Measurements from ENCODE around the gene IARS1.

The IARS1 gene

DNA sequence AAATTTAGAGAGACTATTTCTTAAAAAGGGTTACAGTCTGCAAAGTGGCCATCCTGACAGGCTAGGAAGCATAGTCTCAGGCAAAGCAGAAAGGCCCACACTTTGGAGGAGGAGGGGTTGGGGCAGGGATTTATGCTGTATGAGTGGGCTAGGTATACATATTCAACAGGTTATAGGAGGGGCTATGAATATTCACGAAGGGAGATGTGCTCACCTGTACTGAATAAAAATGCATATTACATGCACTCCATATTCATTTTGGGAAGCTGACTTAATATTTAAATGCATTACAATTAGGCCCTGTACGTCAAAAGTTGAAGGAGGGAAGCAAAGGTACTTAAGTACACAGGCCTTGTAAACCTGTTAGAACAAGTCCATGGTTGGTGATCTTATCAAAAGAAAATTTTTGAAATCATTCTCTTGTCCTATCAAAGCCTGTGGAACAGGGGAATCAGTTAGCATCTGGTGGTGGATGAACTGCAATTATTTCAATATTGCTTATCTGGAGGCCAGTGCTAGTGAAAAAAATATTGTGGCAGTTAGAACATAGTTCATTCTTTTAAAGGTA lies 33.9 kb upstream of the IARS1 start:
- H3K9me2 ChIP-seq (replicated peaks; ENCODE audit: control insufficient read depth, low read length) = no peaks in the 10 kb centered on the region
- H3K36me3 ChIP-seq (ENCODE audit: control insufficient read depth, low read length) = peaks cover 29% of the 10 kb centered on the region
- H3K27ac ChIP-seq (ENCODE audit: low read depth, low read length) = no peak overlapping the region
- H3K4me1 ChIP-seq (ENCODE audit: control insufficient read depth, low read length) = peaks cover 27% of the 10 kb centered on the region
- no peaks in the 10 kb centered on the region for H4K20me1 ChIP-seq (ENCODE audit: control insufficient read depth, insufficient read depth, low read depth, low read length)
- TF ChIP-seq, protein P1, sequence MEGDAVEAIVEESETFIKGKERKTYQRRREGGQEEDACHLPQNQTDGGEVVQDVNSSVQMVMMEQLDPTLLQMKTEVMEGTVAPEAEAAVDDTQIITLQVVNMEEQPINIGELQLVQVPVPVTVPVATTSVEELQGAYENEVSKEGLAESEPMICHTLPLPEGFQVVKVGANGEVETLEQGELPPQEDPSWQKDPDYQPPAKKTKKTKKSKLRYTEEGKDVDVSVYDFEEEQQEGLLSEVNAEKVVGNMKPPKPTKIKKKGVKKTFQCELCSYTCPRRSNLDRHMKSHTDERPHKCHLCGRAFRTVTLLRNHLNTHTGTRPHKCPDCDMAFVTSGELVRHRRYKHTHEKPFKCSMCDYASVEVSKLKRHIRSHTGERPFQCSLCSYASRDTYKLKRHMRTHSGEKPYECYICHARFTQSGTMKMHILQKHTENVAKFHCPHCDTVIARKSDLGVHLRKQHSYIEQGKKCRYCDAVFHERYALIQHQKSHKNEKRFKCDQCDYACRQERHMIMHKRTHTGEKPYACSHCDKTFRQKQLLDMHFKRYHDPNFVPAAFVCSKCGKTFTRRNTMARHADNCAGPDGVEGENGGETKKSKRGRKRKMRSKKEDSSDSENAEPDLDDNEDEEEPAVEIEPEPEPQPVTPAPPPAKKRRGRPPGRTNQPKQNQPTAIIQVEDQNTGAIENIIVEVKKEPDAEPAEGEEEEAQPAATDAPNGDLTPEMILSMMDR (IDR thresholded peaks at IDR 0.05; ENCODE audit: low read depth, low read length, poor library complexity, severe bottlenecking) = no peak
- no peak for TF ChIP-seq EZH2phosphoT487 (IDR thresholded peaks at IDR 0.05; ENCODE audit: borderline replicate concordance, low read length)
- no peaks in the 10 kb centered on the region for H3K9me3 ChIP-seq (ENCODE audit: control insufficient read depth, insufficient read depth, low read length)
- peak overlapping the region; percentile 63 for H3K4me2 ChIP-seq (ENCODE audit: low read length)
- H3K79me2 ChIP-seq (ENCODE audit: control insufficient read depth, low read length) = peaks cover 82% of the 10 kb centered on the region
- peak overlapping the region; percentile 95 for H3K4me3 ChIP-seq (ENCODE audit: low read length)
- no peaks in the 10 kb centered on the region for H3F3A ChIP-seq (ENCODE audit: control insufficient read depth, insufficient read depth)
- no peaks in the 10 kb centered on the region for H3K27me3 ChIP-seq (ENCODE audit: control insufficient read depth, low read length)

GRCh38 chr9:92325991-92326500 lies 32.5 kb upstream of the IARS1 start:
- H3K79me2 ChIP-seq (ENCODE audit: control insufficient read depth, low read length) = peaks cover 81% of the 10 kb centered on the region
- peak overlapping the region; percentile 63 for H3K4me2 ChIP-seq (ENCODE audit: low read length)
- H3K9me2 ChIP-seq (replicated peaks; ENCODE audit: control insufficient read depth, low read length) = no peaks in the 10 kb centered on the region
- no peaks in the 10 kb centered on the region for H4K20me1 ChIP-seq (ENCODE audit: control insufficient read depth, insufficient read depth, low read depth, low read length)
- peak overlapping the region; percentile 77 for H3K27ac ChIP-seq (ENCODE audit: low read depth, low read length)
- H3K4me1 ChIP-seq (ENCODE audit: control insufficient read depth, low read length) = peaks cover 27% of the 10 kb centered on the region
- no peaks in the 10 kb centered on the region for H3K9me3 ChIP-seq (ENCODE audit: control insufficient read depth, insufficient read depth, low read length)
- H3F3A ChIP-seq (ENCODE audit: control insufficient read depth, insufficient read depth) = no peaks in the 10 kb centered on the region
- H3K27me3 ChIP-seq (ENCODE audit: control insufficient read depth, low read length) = no peaks in the 10 kb centered on the region
- H3K4me3 ChIP-seq (ENCODE audit: low read length) = peak overlapping the region; percentile 95
- peaks cover 35% of the 10 kb centered on the region for H3K36me3 ChIP-seq (ENCODE audit: control insufficient read depth, low read length)
- TF ChIP-seq, protein P1 (IDR thresholded peaks at IDR 0.05; ENCODE audit: low read depth, low read length, poor library complexity, severe bottlenecking) = no peak
- TF ChIP-seq EZH2phosphoT487 (IDR thresholded peaks at IDR 0.05; ENCODE audit: borderline replicate concordance, low read length) = no peak

DNA sequence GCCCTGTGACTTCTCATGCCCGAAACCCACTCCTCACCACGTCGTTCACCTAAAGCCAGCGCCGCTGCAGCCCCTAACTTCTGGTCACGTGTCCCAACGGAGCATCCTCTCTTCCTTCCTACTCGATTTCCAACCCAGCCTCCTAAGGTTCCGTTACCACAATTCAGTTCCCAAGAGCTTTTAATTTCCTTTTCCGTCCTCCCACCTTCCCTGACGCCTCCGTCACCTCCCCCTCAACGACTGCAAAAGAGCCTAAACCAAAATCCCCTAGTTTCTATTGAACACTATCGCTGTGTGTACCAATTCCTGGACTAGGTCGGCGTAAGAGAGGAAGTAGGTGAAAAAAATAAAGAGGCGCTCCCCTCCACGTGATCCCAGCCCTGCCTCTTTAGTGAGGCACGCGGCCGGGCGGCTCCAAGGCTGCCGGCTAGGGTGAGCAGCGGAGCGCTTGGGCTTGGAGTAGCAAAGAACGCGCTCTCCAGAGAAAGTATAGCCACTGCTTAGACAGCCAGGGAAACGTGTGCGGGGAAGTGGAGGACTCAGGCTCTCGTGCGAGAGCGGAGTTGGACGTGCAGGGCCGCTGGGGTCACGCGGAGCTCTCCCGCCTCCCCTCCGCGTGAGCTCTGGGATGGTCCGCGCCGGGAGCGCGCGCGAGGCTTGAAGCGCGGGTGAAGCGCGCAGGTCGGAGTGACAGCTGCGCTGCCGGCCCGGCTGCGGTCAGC lies 31.9 kb upstream of the IARS1 start, which contains the start of the genes CENPP and NOL8:
Gene CENPP (plus strand): TSS at position 685 of the 722 bp plus-strand sequence.
Gene NOL8 (minus strand): TSS at position 82 of the 722 bp plus-strand sequence. CDS start 1,189 bp downstream, outside the sequence.
- Histone ChIP-seq H3K27me3 (ENCODE audit: control insufficient read depth, low read length) (no peaks in the 10 kb centered on the region), H3K4me1 (ENCODE audit: control insufficient read depth, low read length) (peaks cover 27% of the 10 kb centered on the region), H3K4me2 (ENCODE audit: low read length) (peak within 1 kb of the TSS; percentile 63), H3K4me3 (ENCODE audit: low read length) (peak within 1 kb of the TSS; percentile 95), H3K27ac (ENCODE audit: low read depth, low read length) (peak within 1 kb of the TSS; percentile 77), H4K20me1 (ENCODE audit: control insufficient read depth, insufficient read depth, low read depth, low read length) (no peaks in the 10 kb centered on the region), H3F3A (ENCODE audit: control insufficient read depth, insufficient read depth) (no peaks in the 10 kb centered on the region), H3K79me2 (ENCODE audit: control insufficient read depth, low read length) (peaks cover 81% of the 10 kb centered on the region), H3K9me3 (ENCODE audit: control insufficient read depth, insufficient read depth, low read length) (no peaks in the 10 kb centered on the region), H3K9me2 (replicated peaks; ENCODE audit: control insufficient read depth, low read length) (no peaks in the 10 kb centered on the region), H3K36me3 (ENCODE audit: control insufficient read depth, low read length) (peaks cover 39% of the 10 kb centered on the region)
- TF ChIP-seq, protein P1 (IDR thresholded peaks at IDR 0.05; ENCODE audit: low read depth, low read length, poor library complexity, severe bottlenecking) = no peak

Data from DOHH2 (cell line).